Measurements from ENCODE around the gene PTGIS. TPM values are rescaled to one million over a fixed set of nuclear protein-coding genes. Genes with fewer than 3 reads are reported as not detected.

The PTGIS gene
- total RNA-seq, 1 experiment from 2014 or later = 20.0 TPM

GRCh38 chr20:49455691-49456090, 112.2 kb downstream of the PTGIS start:
- Histone ChIP-seq H3T11ph (ENCODE audit: low read length) (no peak overlapping the region), H3K27ac (ENCODE audit: insufficient read length, low read depth, low read length) (no peak overlapping the region), H3K4me2 (ENCODE audit: insufficient read depth, insufficient read length, low read length) (no peak overlapping the region), H2AK5ac (ENCODE audit: insufficient read length, low read length) (no peak overlapping the region), H4K5ac (ENCODE audit: insufficient read length, low read depth, low read length) (no peak overlapping the region), H2BK15ac (ENCODE audit: low read depth, low read length) (no peak overlapping the region), H2BK5ac (ENCODE audit: insufficient read length, low read length) (no peak overlapping the region), H3K56ac (ENCODE audit: insufficient read length, low read depth, low read length) (no peak overlapping the region), H3K23ac (ENCODE audit: insufficient read length, low read depth, low read length) (no peak overlapping the region), H3K27me3 (ENCODE audit: insufficient read depth, low read length) (no peaks in the 10 kb centered on the region), H3K4me1 (ENCODE audit: insufficient read depth, low read length) (no peaks in the 10 kb centered on the region), H2AFZ (ENCODE audit: low read length) (no peak overlapping the region), H3K9ac (ENCODE audit: extremely low read depth, insufficient read length, low read length) (no peak overlapping the region), H3K4ac (ENCODE audit: low read depth, low read length) (no peak overlapping the region), H2BK12ac (ENCODE audit: insufficient read length, low read depth, low read length) (no peak overlapping the region), H3K79me1 (ENCODE audit: insufficient read depth, low read depth, low read length, poor library complexity, severe bottlenecking) (no peaks in the 10 kb centered on the region), H3K23me2 (ENCODE audit: insufficient read length, low read depth, low read length, poor library complexity, severe bottlenecking) (no peaks in the 10 kb centered on the region), H3K14ac (ENCODE audit: insufficient read depth, low read length) (no peak overlapping the region), H4K91ac (ENCODE audit: insufficient read length, low read depth, low read length) (no peak overlapping the region), H4K8ac (replicated peaks; ENCODE audit: insufficient read length, low read depth, low read length) (no peak overlapping the region), H2BK20ac (ENCODE audit: low read depth, low read length, poor library complexity, severe bottlenecking) (no peak overlapping the region), H3K18ac (ENCODE audit: insufficient read length, low read depth, low read length) (no peak overlapping the region), H2BK120ac (ENCODE audit: low read depth, low read length, poor library complexity, severe bottlenecking) (no peak overlapping the region), H3K79me2 (ENCODE audit: insufficient read depth, low read length) (no peaks in the 10 kb centered on the region), H3K9me3 (ENCODE audit: control insufficient read depth, low read depth, low read length) (no peaks in the 10 kb centered on the region), H4K20me1 (ENCODE audit: control insufficient read depth, insufficient read depth, insufficient read length) (no peaks in the 10 kb centered on the region)
- no peaks in the 10 kb centered on the region for H3K36me3 Mint-ChIP-seq (ENCODE audit: insufficient read depth in 1 of 3, low read depth in 3 of 3)
- no peak overlapping the region for H3K4me3 Mint-ChIP-seq
- TF ChIP-seq CTCF (conservative IDR thresholded peaks at IDR 0.05) = no peak
- H3K27me3 Mint-ChIP-seq (ENCODE audit: low read depth) = peaks cover 1% of the 10 kb centered on the region; the same call in 1 of the 2 replicates
- peaks cover 0 to 4% of the 10 kb centered on the region in 2 experiments; a peak in 2 of 4 replicates for H3K4me1 Mint-ChIP-seq
- WGBS (ENCODE audit: extremely low coverage, insufficient read length, low lambda C conversion rate) = no CpG with 5 or more reads among the region's 6 CpGs
- H3K9me3 Mint-ChIP-seq = no peaks in the 10 kb centered on the region
- no peak overlapping the region for H3K27ac Mint-ChIP-seq
- DNase-seq = no peak

Other genes with a start within 250 kb of the PTGIS start
- 0.42 and 0.68 TPM in 2 replicates for gene KCNB1, start 85.5 kb downstream of the PTGIS start, total RNA-seq (2021)
- gene B4GALT5, start 145.7 kb upstream of the PTGIS start, total RNA-seq (2021) = 75.9 and 77.0 TPM in 2 replicates
- 7.5 and 7.9 TPM in 2 replicates for gene SLC9A8, start 244.7 kb upstream of the PTGIS start, total RNA-seq (2021)

Data from H9 (cell line).